ENCODE measurements around the gene GSG1L2. TPM values are rescaled to one million over a fixed set of nuclear protein-coding genes. Genes with fewer than 3 reads are reported as not detected.

The GSG1L2 gene
- total and polyA plus RNA-seq, 2 experiments from 2014 or later, result not detected

GRCh38 chr17:9802697-9803096, 19.2 kb downstream of the GSG1L2 start:
- Mint-ChIP-seq H3K4me3 (no peak overlapping the region), H3K27me3 (ENCODE audit: insufficient read depth, low read depth, poor library complexity) (no peaks in the 10 kb centered on the region), H3K9me3 (no peaks in the 10 kb centered on the region; the same call in 1 of the 3 replicates), H3K36me3 (ENCODE audit: low read depth) (no peaks in the 10 kb centered on the region), H3K27ac (no peak overlapping the region), H3K4me1 (no peaks in the 10 kb centered on the region)
- no peak overlapping the region for H3K4me2 ChIP-seq
- H3K36me3 ChIP-seq (ENCODE audit: insufficient read depth), result no peaks in the 10 kb centered on the region
- no peak overlapping the region for H3K27ac ChIP-seq (ENCODE audit: low read depth)
- H3K79me2 ChIP-seq (replicated peaks; ENCODE audit: insufficient read depth), result no peaks in the 10 kb centered on the region
- H3K27me3 ChIP-seq (ENCODE audit: insufficient read depth), result no peaks in the 10 kb centered on the region
- no peak for TF ChIP-seq CREB1 (CRISPR knock-in tag; IDR thresholded peaks at IDR 0.05; ENCODE audit: low read depth)
- no peak for TF ChIP-seq EZH2phosphoT487 (IDR thresholded peaks at IDR 0.05; ENCODE audit: unreplicated experiment)
- TF ChIP-seq CTCF (conservative IDR thresholded peaks at IDR 0.05; ENCODE audit: low read depth in 2 of 2), result no peak
- no peak for TF ChIP-seq POLR2AphosphoS5 (IDR thresholded peaks at IDR 0.05; ENCODE audit: low read depth)
- TF ChIP-seq ZNF462 (CRISPR knock-in tag; IDR thresholded peaks at IDR 0.05), result no peak
- TF ChIP-seq, protein P1, sequence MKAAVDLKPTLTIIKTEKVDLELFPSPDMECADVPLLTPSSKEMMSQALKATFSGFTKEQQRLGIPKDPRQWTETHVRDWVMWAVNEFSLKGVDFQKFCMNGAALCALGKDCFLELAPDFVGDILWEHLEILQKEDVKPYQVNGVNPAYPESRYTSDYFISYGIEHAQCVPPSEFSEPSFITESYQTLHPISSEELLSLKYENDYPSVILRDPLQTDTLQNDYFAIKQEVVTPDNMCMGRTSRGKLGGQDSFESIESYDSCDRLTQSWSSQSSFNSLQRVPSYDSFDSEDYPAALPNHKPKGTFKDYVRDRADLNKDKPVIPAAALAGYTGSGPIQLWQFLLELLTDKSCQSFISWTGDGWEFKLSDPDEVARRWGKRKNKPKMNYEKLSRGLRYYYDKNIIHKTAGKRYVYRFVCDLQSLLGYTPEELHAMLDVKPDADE (IDR thresholded peaks at IDR 0.05), result no peak
- TF ChIP-seq JUNB (IDR thresholded peaks at IDR 0.05; ENCODE audit: unreplicated experiment), result no peak
- TF ChIP-seq NANOG (IDR thresholded peaks at IDR 0.05; ENCODE audit: borderline replicate concordance), result no peak
- TF ChIP-seq EZH2 (IDR thresholded peaks at IDR 0.05; ENCODE audit: low read depth, unreplicated experiment), result no peak
- TF ChIP-seq REST (IDR thresholded peaks at IDR 0.05; ENCODE audit: unreplicated experiment), result no peak
- TF ChIP-seq ZNF114 (CRISPR knock-in tag; IDR thresholded peaks at IDR 0.05), result no peak
- TF ChIP-seq STAT1 (IDR thresholded peaks at IDR 0.05; ENCODE audit: unreplicated experiment), result no peak
- TF ChIP-seq ZNF331 (CRISPR knock-in tag; IDR thresholded peaks at IDR 0.05; ENCODE audit: low read depth), result no peak
- H3K4me1 ChIP-seq (ENCODE audit: insufficient read depth), result no peaks in the 10 kb centered on the region
- 0 out of 2 replicates have a peak overlapping the region, but pooled peaks have one; percentile 56 for H2AFZ ChIP-seq
- no peaks in the 10 kb centered on the region for H4K20me1 ChIP-seq (replicated peaks; ENCODE audit: insufficient read depth)
- ATAC-seq (no peak), DNase-seq (ENCODE audit: low spot score) (no peak)
- 0 out of 2 replicates have a peak, but pooled peaks cover 6% of the 10 kb centered on the region for H3K9me2 ChIP-seq (ENCODE audit: insufficient read depth)
- no peaks in the 10 kb centered on the region for H3F3A ChIP-seq (replicated peaks; ENCODE audit: low read depth)
- H3K4me3 ChIP-seq, result no peak overlapping the region

Measured in GM23338 (cell line).